H9 (cell line): ENCODE results near the gene KIAA1549. TPM values are rescaled to one million over a fixed set of nuclear protein-coding genes. Genes with fewer than 3 reads are reported as not detected.

Experiments
- DNase-seq: peaks from one replicate; pipeline ENCODE4 v3.0.0-alpha.2; 2017
- H2AFZ ChIP-seq: one replicate; pipeline ENCODE4 v1.6.1; 2013; ENCODE audit warnings: mild to moderate bottlenecking, low read length, control low read depth, moderate library complexity
- H2AK5ac ChIP-seq: 2 replicates; pipeline ENCODE4 v1.6.1; 2013; ENCODE audit warnings: low read length, control low read depth, mixed read lengths; ENCODE audit not compliant: insufficient read length
- H2BK120ac ChIP-seq: one replicate; pipeline ENCODE4 v1.6.1; 2013; ENCODE audit warnings: low read depth, mild to moderate bottlenecking, low read length, control low read depth, inconsistent platforms; ENCODE audit not compliant: poor library complexity, severe bottlenecking
- H2BK12ac ChIP-seq: 2 replicates; pipeline ENCODE4 v1.6.1; 2013; ENCODE audit warnings: low read length, control low read depth, mixed read lengths, low read depth; ENCODE audit not compliant: insufficient read length
- H2BK15ac ChIP-seq: 2 replicates; pipeline ENCODE4 v1.6.1; 2013; ENCODE audit warnings: low read depth, low read length, control low read depth
- H2BK20ac ChIP-seq: one replicate; pipeline ENCODE4 v1.6.1; 2013; ENCODE audit warnings: low read depth, mild to moderate bottlenecking, low read length, control low read depth, inconsistent platforms; ENCODE audit not compliant: poor library complexity, severe bottlenecking
- H2BK5ac ChIP-seq: 2 replicates; pipeline ENCODE4 v1.6.1; 2013; ENCODE audit warnings: low read length, control low read depth, mixed read lengths; ENCODE audit not compliant: insufficient read length
- H3K14ac ChIP-seq: 2 replicates; pipeline ENCODE4 v1.6.1; 2013; ENCODE audit warnings: low read length, control low read depth; ENCODE audit not compliant: insufficient read depth
- H3K18ac ChIP-seq: 2 replicates; pipeline ENCODE4 v1.6.1; 2013; ENCODE audit warnings: low read depth, mild to moderate bottlenecking, mixed read lengths, low read length, control low read depth; ENCODE audit not compliant: insufficient read length
- H3K23ac ChIP-seq: 2 replicates; pipeline ENCODE4 v1.6.1; 2013; ENCODE audit warnings: low read length, control low read depth, mixed read lengths, low read depth; ENCODE audit not compliant: insufficient read length
- H3K23me2 ChIP-seq: 2 replicates; pipeline ENCODE4 v1.6.1; 2013; ENCODE audit warnings: low read depth, mild to moderate bottlenecking, mixed read lengths, low read length, control low read depth; ENCODE audit not compliant: insufficient read length, poor library complexity, severe bottlenecking
- H3K27ac ChIP-seq: 2 replicates; pipeline ENCODE4 v1.5.1; 2013; ENCODE audit warnings: low read length, control low read depth, mixed read lengths, low read depth; ENCODE audit not compliant: insufficient read length
- H3K27me3 ChIP-seq: 2 replicates; pipeline ENCODE4 v1.6.1; 2013; ENCODE audit warnings: low read length, control low read depth, inconsistent platforms; ENCODE audit not compliant: insufficient read depth
- H3K4ac ChIP-seq: 2 replicates; pipeline ENCODE4 v1.6.1; 2013; ENCODE audit warnings: low read depth, mild to moderate bottlenecking, control low read depth, inconsistent platforms, low read length, moderate library complexity
- H3K4me1 ChIP-seq: 2 replicates; pipeline ENCODE4 v1.6.1; 2013; ENCODE audit warnings: low read length, control low read depth, inconsistent platforms; ENCODE audit not compliant: insufficient read depth
- H3K4me2 ChIP-seq: 2 replicates; pipeline ENCODE4 v1.6.1; 2013; ENCODE audit warnings: low read length, control low read depth, mixed read lengths; ENCODE audit not compliant: insufficient read length, insufficient read depth
- H3K56ac ChIP-seq: 2 replicates; pipeline ENCODE4 v1.6.1; 2013; ENCODE audit warnings: low read depth, mild to moderate bottlenecking, mixed read lengths, low read length, control low read depth; ENCODE audit not compliant: insufficient read length
- H3K79me1 ChIP-seq: 2 replicates; pipeline ENCODE4 v1.6.1; 2013; ENCODE audit warnings: low read depth, mild to moderate bottlenecking, moderate library complexity, low read length, control low read depth, inconsistent platforms; ENCODE audit not compliant: insufficient read depth, poor library complexity, severe bottlenecking
- H3K79me2 ChIP-seq: 2 replicates; pipeline ENCODE4 v1.6.1; 2013; ENCODE audit warnings: low read length, control low read depth, inconsistent platforms; ENCODE audit not compliant: insufficient read depth
- H3K9ac ChIP-seq: 2 replicates; pipeline ENCODE4 v1.6.1; 2013; ENCODE audit warnings: low read length, control low read depth, mixed read lengths; ENCODE audit not compliant: insufficient read length; ENCODE audit errors: extremely low read depth
- H3K9me3 ChIP-seq: one replicate; pipeline ENCODE4 v1.6.1; 2013; ENCODE audit warnings: low read depth, low read length, inconsistent platforms; ENCODE audit not compliant: control insufficient read depth
- H3T11ph ChIP-seq: one replicate; pipeline ENCODE4 v1.6.1; 2013; ENCODE audit warnings: mild to moderate bottlenecking, low read length, control low read depth, inconsistent platforms
- H4K20me1 ChIP-seq: one replicate; pipeline ENCODE4 v1.6.1; 2013; ENCODE audit not compliant: control insufficient read depth, insufficient read length, insufficient read depth
- H4K5ac ChIP-seq: 2 replicates; pipeline ENCODE4 v1.6.1; 2013; ENCODE audit warnings: low read depth, mild to moderate bottlenecking, mixed read lengths, low read length, control low read depth; ENCODE audit not compliant: insufficient read length
- H4K8ac ChIP-seq: replicated peaks from 2 replicates; pipeline ENCODE4 v1.6.1; 2013; ENCODE audit warnings: low read length, control low read depth, mixed read lengths, low read depth; ENCODE audit not compliant: insufficient read length
- H4K91ac ChIP-seq: 2 replicates; pipeline ENCODE4 v1.6.1; 2013; ENCODE audit warnings: low read depth, mild to moderate bottlenecking, moderate library complexity, mixed read lengths, low read length, control low read depth; ENCODE audit not compliant: insufficient read length
- H3K27ac Mint-ChIP-seq, 3 experiments: 2 replicates in 2 of 3; 3 replicates in 1 of 3; pipeline ENCODE4 v1.8.0; 2020 to 2021; ENCODE audit warnings: mixed read lengths in 3 of 3, mild to moderate bottlenecking in 1 of 3, moderate library complexity in 1 of 3
- H3K27me3 Mint-ChIP-seq: 2 replicates; pipeline ENCODE4 v1.8.0; 2021; ENCODE audit warnings: low read depth, mild to moderate bottlenecking, moderate library complexity, mixed read lengths
- H3K36me3 Mint-ChIP-seq, 3 experiments: 2 replicates in 2 of 3; 3 replicates in 1 of 3; pipeline ENCODE4 v1.8.0; 2020 to 2021; ENCODE audit warnings: low read depth in 3 of 3, mixed read lengths in 3 of 3; ENCODE audit not compliant: insufficient read depth in 1 of 3
- H3K4me1 Mint-ChIP-seq, 2 experiments: 2 replicates each; pipeline ENCODE4 v1.8.0; 2020; ENCODE audit warnings: mixed read lengths in 2 of 2
- H3K4me3 Mint-ChIP-seq, 2 experiments: 2 replicates in 1 of 2; 3 replicates in 1 of 2; pipeline ENCODE4 v1.8.0; 2020 to 2021; ENCODE audit warnings: mild to moderate bottlenecking in 2 of 2, mixed read lengths in 2 of 2, moderate library complexity in 1 of 2
- H3K9me3 Mint-ChIP-seq, 2 experiments: 2 replicates in 1 of 2; 3 replicates in 1 of 2; pipeline ENCODE4 v1.8.0; 2020; ENCODE audit warnings: mild to moderate bottlenecking in 2 of 2, mixed read lengths in 2 of 2, moderate library complexity in 1 of 2
- CTCF ChIP-seq: fragments of 200-600 bp; sonication (generic); conservative IDR thresholded peaks from 3 replicates; pipeline ENCODE4 v1.8.0; 2021; ENCODE audit warnings: antibody characterized with exemption, mild to moderate bottlenecking
- WGBS: extraction: QIAGEN DNeasy Blood & Tissue Kit; methylation state at CpG from one replicate; pipeline ENCODE4 v1.1.7; 2013; ENCODE audit warnings: missing lambda C conversion rate, low lambda C conversion rate, mixed read lengths; ENCODE audit not compliant: insufficient read length; ENCODE audit errors: extremely low coverage; 5-methylcytosine and 5-hydroxymethylcytosine counted together
- total RNA-seq: library from RNA; stranded (reverse); gene quantifications from 2 replicates; pipeline ENCODE4 v1.2.1, GENCODE V29; 2021

The KIAA1549 gene
- total RNA-seq, 1 experiment from 2014 or later: 11.9 TPM

GRCh38 chr7:138962561-138963270 is 18.5 kb downstream of the KIAA1549 start:
- H3K56ac ChIP-seq: no peak overlapping the region
- Mint-ChIP-seq H3K4me3 (no peak overlapping the region), H3K27ac (peak overlapping the region in 1 of 3 experiments; percentile 31; a peak in 1 of 7 replicates), H3K36me3 (no peaks in the 10 kb centered on the region; a peak in 3 of 7 replicates), H3K27me3 (no peaks in the 10 kb centered on the region), H3K4me1 (peaks cover 33 to 37% of the 10 kb centered on the region in 2 experiments), H3K9me3 (no peaks in the 10 kb centered on the region)
- H4K5ac ChIP-seq: no peak overlapping the region
- H2BK15ac ChIP-seq: no peak overlapping the region
- H4K91ac ChIP-seq: no peak overlapping the region
- no peak overlapping the region for H2BK20ac ChIP-seq
- H3K18ac ChIP-seq: no peak overlapping the region
- WGBS: no CpG with 5 or more reads among the region's 10 CpGs
- no peak overlapping the region for H2AFZ ChIP-seq
- no peak overlapping the region for H2AK5ac ChIP-seq
- H3K79me1 ChIP-seq: peaks cover 5% of the 10 kb centered on the region
- H3K23ac ChIP-seq: no peak overlapping the region
- no peak overlapping the region for H3K4ac ChIP-seq
- no peak overlapping the region for H3K4me2 ChIP-seq
- no peaks in the 10 kb centered on the region for H3K4me1 ChIP-seq
- no peak for DNase-seq
- H3K27ac ChIP-seq: no peak overlapping the region
- H3K23me2 ChIP-seq: no peaks in the 10 kb centered on the region
- no peak for TF ChIP-seq CTCF
- H4K20me1 ChIP-seq: no peaks in the 10 kb centered on the region
- H3K79me2 ChIP-seq: peaks cover 10% of the 10 kb centered on the region; the same call in 1 of the 2 replicates
- H2BK120ac ChIP-seq: no peak overlapping the region
- H3T11ph ChIP-seq: no peak overlapping the region
- no peak overlapping the region for H2BK5ac ChIP-seq
- no peak overlapping the region for H3K9ac ChIP-seq
- no peak overlapping the region for H3K14ac ChIP-seq
- no peaks in the 10 kb centered on the region for H3K9me3 ChIP-seq
- H3K27me3 ChIP-seq: no peaks in the 10 kb centered on the region
- H4K8ac ChIP-seq: no peak overlapping the region
- no peak overlapping the region for H2BK12ac ChIP-seq
